ENCODE data around the gene SNX18. TPM values are rescaled to one million over a fixed set of nuclear protein-coding genes. Genes with fewer than 3 reads are reported as not detected.

Gene SNX18
- total RNA-seq, 1 experiment from 2014 or later: 28.0 TPM

DNA sequence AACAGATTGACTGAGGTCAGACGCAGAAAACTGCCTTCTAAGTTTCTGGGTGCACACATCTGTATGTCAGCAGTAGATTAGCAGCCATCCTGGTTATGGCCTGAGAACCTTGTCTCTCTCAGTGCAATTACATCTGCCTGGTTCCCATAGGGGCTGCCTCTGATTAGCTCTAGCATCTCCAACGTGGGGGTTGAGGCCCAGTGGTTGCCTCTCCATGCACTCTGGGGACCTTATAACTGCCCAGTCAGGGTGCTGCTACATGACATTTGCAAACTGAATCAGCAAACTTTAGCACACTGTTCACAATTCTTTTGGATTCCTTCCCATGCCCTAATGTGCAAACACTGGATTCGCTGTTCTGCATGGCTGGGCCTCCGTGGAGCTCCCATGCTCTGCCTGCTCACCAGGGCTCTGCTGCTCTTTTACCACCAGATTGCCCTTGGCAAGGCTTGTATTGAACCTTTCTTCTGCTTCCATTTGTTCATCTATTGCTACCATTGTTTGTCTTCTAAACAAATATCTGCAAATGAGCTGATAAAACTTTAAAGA lies 36.2 kb downstream of the SNX18 start:
- ChIA-PET CTCF (no interaction called here), POLR2A (no interaction called here)
- Mint-ChIP-seq H3K36me3 (ENCODE audit: insufficient read depth, unreplicated experiment) (no peaks in the 10 kb centered on the region), H3K9me3 (ENCODE audit: unreplicated experiment) (no peaks in the 10 kb centered on the region), H3K4me3 (ENCODE audit: unreplicated experiment) (no peak overlapping the region), H3K27me3 (ENCODE audit: insufficient read depth, unreplicated experiment) (no peaks in the 10 kb centered on the region), H3K4me1 (ENCODE audit: low read depth, unreplicated experiment) (no peaks in the 10 kb centered on the region), H3K27ac (ENCODE audit: unreplicated experiment) (no peak overlapping the region)
- intact Hi-C loops (cut with micrococcal nuclease; ENCODE audit: unreplicated experiment): no loop called here
- DNase-seq: no peak
- TF ChIP-seq, protein P1, sequence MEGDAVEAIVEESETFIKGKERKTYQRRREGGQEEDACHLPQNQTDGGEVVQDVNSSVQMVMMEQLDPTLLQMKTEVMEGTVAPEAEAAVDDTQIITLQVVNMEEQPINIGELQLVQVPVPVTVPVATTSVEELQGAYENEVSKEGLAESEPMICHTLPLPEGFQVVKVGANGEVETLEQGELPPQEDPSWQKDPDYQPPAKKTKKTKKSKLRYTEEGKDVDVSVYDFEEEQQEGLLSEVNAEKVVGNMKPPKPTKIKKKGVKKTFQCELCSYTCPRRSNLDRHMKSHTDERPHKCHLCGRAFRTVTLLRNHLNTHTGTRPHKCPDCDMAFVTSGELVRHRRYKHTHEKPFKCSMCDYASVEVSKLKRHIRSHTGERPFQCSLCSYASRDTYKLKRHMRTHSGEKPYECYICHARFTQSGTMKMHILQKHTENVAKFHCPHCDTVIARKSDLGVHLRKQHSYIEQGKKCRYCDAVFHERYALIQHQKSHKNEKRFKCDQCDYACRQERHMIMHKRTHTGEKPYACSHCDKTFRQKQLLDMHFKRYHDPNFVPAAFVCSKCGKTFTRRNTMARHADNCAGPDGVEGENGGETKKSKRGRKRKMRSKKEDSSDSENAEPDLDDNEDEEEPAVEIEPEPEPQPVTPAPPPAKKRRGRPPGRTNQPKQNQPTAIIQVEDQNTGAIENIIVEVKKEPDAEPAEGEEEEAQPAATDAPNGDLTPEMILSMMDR (IDR thresholded peaks at IDR 0.05; ENCODE audit: insufficient read depth in 1 of 2, low read depth in 1 of 2, low read length in 1 of 2, severe bottlenecking in 1 of 2, unreplicated experiment in 1 of 2): no peak
- H3K4me1 ChIP-seq: 0 out of 2 replicates have a peak, but pooled peaks cover 4% of the 10 kb centered on the region
- no peaks in the 10 kb centered on the region for H3K27me3 ChIP-seq (replicated peaks; ENCODE audit: control insufficient read depth, insufficient read depth, low read length)
- H3K9me3 ChIP-seq: no peaks in the 10 kb centered on the region
- no TSS peak for BruUV-seq (replicated peaks)
- H3K4me3 ChIP-seq (ENCODE audit: low read depth, low read length): no peak overlapping the region
- H3K36me3 ChIP-seq (ENCODE audit: control insufficient read depth, insufficient read depth, low read length): no peaks in the 10 kb centered on the region

DNA sequence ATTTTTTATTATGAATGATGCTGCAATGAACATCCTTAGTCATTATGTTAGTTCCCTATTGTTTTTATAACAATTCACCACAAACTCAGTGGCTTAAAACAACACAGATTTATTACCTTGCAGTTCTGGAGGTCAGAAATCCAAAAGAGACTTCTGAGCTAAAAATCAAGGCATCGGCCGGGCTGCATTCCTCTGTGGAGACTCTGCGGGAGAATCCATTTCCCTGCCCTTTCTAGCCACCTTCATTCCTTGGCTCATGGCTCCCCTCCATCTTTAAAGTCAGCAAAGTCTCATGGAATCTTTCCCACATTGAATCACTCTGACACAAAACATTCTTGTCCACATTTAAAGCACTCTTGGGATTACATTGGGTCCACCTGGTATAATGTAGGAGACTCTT lies 38.6 kb downstream of the SNX18 start:
- intact Hi-C loops (cut with micrococcal nuclease; ENCODE audit: unreplicated experiment): no loop called here
- H3K4me3 Mint-ChIP-seq (ENCODE audit: unreplicated experiment): no peak overlapping the region
- H3K36me3 Mint-ChIP-seq (ENCODE audit: insufficient read depth, unreplicated experiment): no peaks in the 10 kb centered on the region
- 0 out of 2 replicates have a peak, but pooled peaks cover 4% of the 10 kb centered on the region for H3K4me1 ChIP-seq
- no peaks in the 10 kb centered on the region for H3K36me3 ChIP-seq (ENCODE audit: control insufficient read depth, insufficient read depth, low read length)
- H3K27ac Mint-ChIP-seq (ENCODE audit: unreplicated experiment): no peak overlapping the region
- POLR2A ChIA-PET: no interaction called here
- H3K27me3 ChIP-seq (replicated peaks; ENCODE audit: control insufficient read depth, insufficient read depth, low read length): no peaks in the 10 kb centered on the region
- no peak for DNase-seq
- H3K4me3 ChIP-seq (ENCODE audit: low read depth, low read length): no peak overlapping the region
- H3K9me3 Mint-ChIP-seq (ENCODE audit: unreplicated experiment): no peaks in the 10 kb centered on the region
- BruUV-seq (replicated peaks): no TSS peak
- H3K4me1 Mint-ChIP-seq (ENCODE audit: low read depth, unreplicated experiment): no peaks in the 10 kb centered on the region
- CTCF ChIA-PET: no interaction called here
- no peaks in the 10 kb centered on the region for H3K27me3 Mint-ChIP-seq (ENCODE audit: insufficient read depth, unreplicated experiment)
- TF ChIP-seq, protein P1 (IDR thresholded peaks at IDR 0.05; ENCODE audit: insufficient read depth in 1 of 2, low read depth in 1 of 2, low read length in 1 of 2, severe bottlenecking in 1 of 2, unreplicated experiment in 1 of 2): no peak
- no peaks in the 10 kb centered on the region for H3K9me3 ChIP-seq

DNA sequence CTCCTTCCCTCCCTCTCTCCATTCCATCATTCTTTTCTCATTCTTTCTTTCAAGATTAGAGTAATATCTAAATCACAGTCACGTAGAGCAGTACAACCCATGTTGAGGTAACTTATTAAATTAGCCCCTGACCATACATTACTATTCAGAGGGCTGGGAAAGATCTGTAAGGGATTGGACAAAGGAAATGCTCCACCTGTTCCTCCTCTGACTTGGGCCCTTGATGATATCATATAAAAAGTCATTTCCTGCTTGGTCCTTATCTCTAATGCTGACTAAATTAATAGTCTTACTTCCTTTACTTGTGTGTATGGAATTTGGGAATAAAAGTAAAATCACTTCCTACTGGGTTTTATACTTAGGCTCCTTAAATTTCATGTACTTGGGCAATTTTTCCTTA lies 40.8 kb downstream of the SNX18 start:
- no peaks in the 10 kb centered on the region for H3K36me3 Mint-ChIP-seq (ENCODE audit: insufficient read depth, unreplicated experiment)
- no peaks in the 10 kb centered on the region for H3K27me3 Mint-ChIP-seq (ENCODE audit: insufficient read depth, unreplicated experiment)
- H3K4me1 Mint-ChIP-seq (ENCODE audit: low read depth, unreplicated experiment): no peaks in the 10 kb centered on the region
- no peaks in the 10 kb centered on the region for H3K27me3 ChIP-seq (replicated peaks; ENCODE audit: control insufficient read depth, insufficient read depth, low read length)
- H3K9me3 Mint-ChIP-seq (ENCODE audit: unreplicated experiment): no peaks in the 10 kb centered on the region
- ChIA-PET CTCF (no interaction called here), POLR2A (no interaction called here)
- H3K9me3 ChIP-seq: no peaks in the 10 kb centered on the region
- no peak overlapping the region for H3K27ac Mint-ChIP-seq (ENCODE audit: unreplicated experiment)
- TF ChIP-seq, protein P1 (IDR thresholded peaks at IDR 0.05; ENCODE audit: insufficient read depth in 1 of 2, low read depth in 1 of 2, low read length in 1 of 2, severe bottlenecking in 1 of 2, unreplicated experiment in 1 of 2): no peak
- no TSS peak for BruUV-seq (replicated peaks)
- DNase-seq: no peak
- no peak overlapping the region for H3K4me3 Mint-ChIP-seq (ENCODE audit: unreplicated experiment)
- intact Hi-C loops (cut with micrococcal nuclease; ENCODE audit: unreplicated experiment): no loop called here
- no peak overlapping the region for H3K4me3 ChIP-seq (ENCODE audit: low read depth, low read length)
- H3K36me3 ChIP-seq (ENCODE audit: control insufficient read depth, insufficient read depth, low read length): no peaks in the 10 kb centered on the region
- 0 out of 2 replicates have a peak, but pooled peaks cover 4% of the 10 kb centered on the region for H3K4me1 ChIP-seq
